Activated T-cell treated with anti-CD3 and anti-CD28 coated beads, Interleukin-2, amount 50 U/mL, for 1 hour (primary cell): ENCODE results near the gene INHA.
A peak's percentile ranks its signal among the peaks of the same experiment; 100 is the strongest.

Experiments
- DNase-seq: peaks from one replicate; pipeline ENCODE4 v3.0.0-alpha.2; 2020

INHA gene

GRCh38 chr2:219559156-219559915 is 12.8 kb upstream of the INHA start:
- DNase-seq = no peak

- peak; percentile 43 for DNase-seq
Observed at GRCh38 chr2:219560037-219560892, 11.8 kb upstream of the INHA start.

- DNase-seq = no peak
Observed at GRCh38 chr2:219560893-219561178, 11.3 kb upstream of the INHA start.

GRCh38 chr2:219561179-219562048 is 10.7 kb upstream of the INHA start:
- no peak for DNase-seq

- no peak for DNase-seq
Observed at GRCh38 chr2:219562049-219563020, 9.8 kb upstream of the INHA start.

- DNase-seq = no peak
Observed at GRCh38 chr2:219563271-219563928, 8.7 kb upstream of the INHA start.

- DNase-seq = no peak
Observed at GRCh38 chr2:219565130-219566080, 6.7 kb upstream of the INHA start.

GRCh38 chr2:219566640-219567039 is 5.5 kb upstream of the INHA start:
- DNase-seq = no peak

GRCh38 chr2:219567131-219567530 is 5.0 kb upstream of the INHA start:
- no peak for DNase-seq

GRCh38 chr2:219567791-219568361 is 4.2 kb upstream of the INHA start:
- DNase-seq = no peak

GRCh38 chr2:219569041-219569440 is 3.1 kb upstream of the INHA start:
- no peak for DNase-seq

- no peak for DNase-seq
Observed at GRCh38 chr2:219569635-219570034, 2.5 kb upstream of the INHA start.

- DNase-seq = no peak
Observed at GRCh38 chr2:219570194-219570923, 1.8 kb upstream of the INHA start.

GRCh38 chr2:219570924-219571310 is 1.2 kb upstream of the INHA start:
- no peak for DNase-seq

GRCh38 chr2:219571311-219572236 is 536 bp upstream of the INHA start, which contains the start of gene OBSL1:
Gene OBSL1 (minus strand): TSS chr2:219571539. CDS start chr2:219571232, 307 bp downstream.
- no peak for DNase-seq

- DNase-seq = no peak
Observed at GRCh38 chr2:219573166-219573565, 1.1 kb downstream of the INHA start.

- no peak for DNase-seq
Observed at GRCh38 chr2:219574484-219575311, 2.6 kb downstream of the INHA start.
